Measurements from ENCODE around the gene RHBG.

DNA sequence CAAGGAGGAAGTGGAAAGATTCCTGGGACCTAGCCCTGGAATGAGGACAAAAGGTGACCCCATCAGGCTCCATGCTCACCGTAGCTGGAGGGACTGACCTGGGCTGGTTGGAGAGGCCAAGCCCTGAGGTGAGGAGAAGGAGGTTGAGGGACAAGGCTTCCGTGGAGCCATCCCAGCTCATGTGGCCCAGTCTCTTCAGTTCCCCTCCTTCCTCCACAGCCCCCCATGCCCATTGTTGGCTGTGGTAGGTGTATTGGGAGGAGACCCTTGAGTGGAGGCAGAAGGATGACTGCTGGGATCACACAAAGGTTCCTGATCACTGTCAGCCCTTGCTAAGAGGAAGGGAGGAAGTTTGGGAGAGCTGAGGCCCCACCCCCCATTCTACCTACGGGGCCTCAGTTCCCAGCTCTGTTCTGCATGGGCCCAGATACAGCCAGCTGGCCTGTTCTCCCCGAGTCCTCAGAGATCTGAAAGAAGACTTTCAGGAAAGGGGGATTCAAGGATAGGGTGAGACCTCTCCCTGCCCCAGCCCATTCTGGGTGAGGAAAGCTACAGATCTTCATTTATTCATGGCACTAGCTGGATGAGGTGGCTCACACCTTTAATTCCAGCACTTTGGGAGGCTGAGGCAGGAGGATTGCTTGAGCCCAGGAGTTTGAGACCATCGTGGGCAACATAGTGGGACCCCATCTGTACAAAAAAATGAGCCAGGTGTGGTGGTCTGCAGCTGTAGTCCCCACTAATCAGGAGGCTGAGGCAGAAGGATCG is 17.3 kb downstream of the RHBG start:
- TF ChIP-seq ZNF70 (CRISPR knock-in tag; IDR thresholded peaks at IDR 0.05) (no peak), ESRRG (CRISPR knock-in tag; IDR thresholded peaks at IDR 0.05) (no peak), ZFP3 (CRISPR knock-in tag; IDR thresholded peaks at IDR 0.05) (no peak), OSR1 (CRISPR knock-in tag; IDR thresholded peaks at IDR 0.05) (no peak), ZFP30 (CRISPR knock-in tag; IDR thresholded peaks at IDR 0.05) (no peak), BACH2 (CRISPR knock-in tag; IDR thresholded peaks at IDR 0.05; ENCODE audit: borderline replicate concordance) (no peak), RARB (CRISPR knock-in tag; IDR thresholded peaks at IDR 0.05) (no peak)
- TF ChIP-seq, protein P1, sequence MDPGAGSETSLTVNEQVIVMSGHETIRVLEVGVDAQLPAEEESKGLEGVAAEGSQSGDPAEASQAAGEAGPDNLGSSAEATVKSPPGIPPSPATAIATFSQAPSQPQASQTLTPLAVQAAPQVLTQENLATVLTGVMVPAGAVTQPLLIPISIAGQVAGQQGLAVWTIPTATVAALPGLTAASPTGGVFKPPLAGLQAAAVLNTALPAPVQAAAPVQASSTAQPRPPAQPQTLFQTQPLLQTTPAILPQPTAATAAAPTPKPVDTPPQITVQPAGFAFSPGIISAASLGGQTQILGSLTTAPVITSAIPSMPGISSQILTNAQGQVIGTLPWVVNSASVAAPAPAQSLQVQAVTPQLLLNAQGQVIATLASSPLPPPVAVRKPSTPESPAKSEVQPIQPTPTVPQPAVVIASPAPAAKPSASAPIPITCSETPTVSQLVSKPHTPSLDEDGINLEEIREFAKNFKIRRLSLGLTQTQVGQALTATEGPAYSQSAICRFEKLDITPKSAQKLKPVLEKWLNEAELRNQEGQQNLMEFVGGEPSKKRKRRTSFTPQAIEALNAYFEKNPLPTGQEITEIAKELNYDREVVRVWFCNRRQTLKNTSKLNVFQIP (CRISPR knock-in tag; IDR thresholded peaks at IDR 0.05; ENCODE audit: borderline replicate concordance, low read depth): no peak
- TF ChIP-seq, protein P2, sequence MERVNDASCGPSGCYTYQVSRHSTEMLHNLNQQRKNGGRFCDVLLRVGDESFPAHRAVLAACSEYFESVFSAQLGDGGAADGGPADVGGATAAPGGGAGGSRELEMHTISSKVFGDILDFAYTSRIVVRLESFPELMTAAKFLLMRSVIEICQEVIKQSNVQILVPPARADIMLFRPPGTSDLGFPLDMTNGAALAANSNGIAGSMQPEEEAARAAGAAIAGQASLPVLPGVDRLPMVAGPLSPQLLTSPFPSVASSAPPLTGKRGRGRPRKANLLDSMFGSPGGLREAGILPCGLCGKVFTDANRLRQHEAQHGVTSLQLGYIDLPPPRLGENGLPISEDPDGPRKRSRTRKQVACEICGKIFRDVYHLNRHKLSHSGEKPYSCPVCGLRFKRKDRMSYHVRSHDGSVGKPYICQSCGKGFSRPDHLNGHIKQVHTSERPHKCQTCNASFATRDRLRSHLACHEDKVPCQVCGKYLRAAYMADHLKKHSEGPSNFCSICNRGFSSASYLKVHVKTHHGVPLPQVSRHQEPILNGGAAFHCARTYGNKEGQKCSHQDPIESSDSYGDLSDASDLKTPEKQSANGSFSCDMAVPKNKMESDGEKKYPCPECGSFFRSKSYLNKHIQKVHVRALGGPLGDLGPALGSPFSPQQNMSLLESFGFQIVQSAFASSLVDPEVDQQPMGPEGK (CRISPR knock-in tag; IDR thresholded peaks at IDR 0.05; ENCODE audit: borderline replicate concordance): no peak

Measured in SK-N-SH treated with all-trans-retinoic acid at 6 μM for 48 hours (cell line).